KMS-11 (cell line): ENCODE data around the gene NEK2.

ENCODE experiments used
- H2AFZ ChIP-seq: fragments of 200-600 bp; sonication (generic); 2 replicates; pipeline ENCODE4 v1.6.1; 2016; ENCODE audit warnings: antibody characterized with exemption, mixed run types, low read depth
- H3K27ac ChIP-seq: fragments of 200-600 bp; sonication (generic); 2 replicates; pipeline ENCODE4 v1.6.1; 2016; ENCODE audit warnings: mild to moderate bottlenecking, mixed run types
- H3K27me3 ChIP-seq: fragments of 200-600 bp; sonication (generic); 2 replicates; pipeline ENCODE4 v1.6.1; 2017; ENCODE audit warnings: mild to moderate bottlenecking, low read depth, mixed run types, moderate library complexity; ENCODE audit not compliant: insufficient read depth
- H3K36me3 ChIP-seq: fragments of 200-600 bp; sonication (generic); 2 replicates; pipeline ENCODE4 v1.6.1; 2017; ENCODE audit warnings: mild to moderate bottlenecking, mixed run types; ENCODE audit not compliant: insufficient read depth
- H3K4me1 ChIP-seq: fragments of 200-600 bp; sonication (generic); 2 replicates; pipeline ENCODE4 v1.6.1; 2016; ENCODE audit warnings: mild to moderate bottlenecking, low read depth, mixed run types; ENCODE audit not compliant: poor library complexity, severe bottlenecking
- H3K4me2 ChIP-seq: fragments of 200-600 bp; sonication (generic); 2 replicates; pipeline ENCODE4 v1.7.0; 2016; ENCODE audit warnings: mild to moderate bottlenecking, mixed run types
- H3K4me3 ChIP-seq: fragments of 200-600 bp; sonication (generic); IDR thresholded peaks from 2 replicates; pipeline ENCODE4 v1.6.1; 2017; ENCODE audit warnings: low read depth, low read length, mixed read lengths; ENCODE audit not compliant: insufficient read depth
- H3K79me2 ChIP-seq: fragments of 200-600 bp; sonication (generic); 2 replicates; pipeline ENCODE4 v1.6.1; 2016; ENCODE audit warnings: low read depth, mixed run types; ENCODE audit not compliant: insufficient read depth
- H3K9ac ChIP-seq: fragments of 200-600 bp; sonication (generic); 2 replicates; pipeline ENCODE4 v1.6.1; 2016; ENCODE audit warnings: mild to moderate bottlenecking, mixed run types
- H4K20me1 ChIP-seq: fragments of 200-600 bp; sonication (generic); 2 replicates; pipeline ENCODE4 v1.6.1; 2016; ENCODE audit warnings: mild to moderate bottlenecking, mixed run types; ENCODE audit not compliant: insufficient read depth
- TF ChIP-seq, protein P1 (sequence below): fragments of 200-600 bp; sonication (generic); conservative IDR thresholded peaks from 2 replicates; pipeline ENCODE4 v1.6.1; 2017; ENCODE audit warnings: low read depth, mild to moderate bottlenecking, antibody characterized with exemption, low read length, moderate library complexity, mixed read lengths

Gene NEK2

DNA sequence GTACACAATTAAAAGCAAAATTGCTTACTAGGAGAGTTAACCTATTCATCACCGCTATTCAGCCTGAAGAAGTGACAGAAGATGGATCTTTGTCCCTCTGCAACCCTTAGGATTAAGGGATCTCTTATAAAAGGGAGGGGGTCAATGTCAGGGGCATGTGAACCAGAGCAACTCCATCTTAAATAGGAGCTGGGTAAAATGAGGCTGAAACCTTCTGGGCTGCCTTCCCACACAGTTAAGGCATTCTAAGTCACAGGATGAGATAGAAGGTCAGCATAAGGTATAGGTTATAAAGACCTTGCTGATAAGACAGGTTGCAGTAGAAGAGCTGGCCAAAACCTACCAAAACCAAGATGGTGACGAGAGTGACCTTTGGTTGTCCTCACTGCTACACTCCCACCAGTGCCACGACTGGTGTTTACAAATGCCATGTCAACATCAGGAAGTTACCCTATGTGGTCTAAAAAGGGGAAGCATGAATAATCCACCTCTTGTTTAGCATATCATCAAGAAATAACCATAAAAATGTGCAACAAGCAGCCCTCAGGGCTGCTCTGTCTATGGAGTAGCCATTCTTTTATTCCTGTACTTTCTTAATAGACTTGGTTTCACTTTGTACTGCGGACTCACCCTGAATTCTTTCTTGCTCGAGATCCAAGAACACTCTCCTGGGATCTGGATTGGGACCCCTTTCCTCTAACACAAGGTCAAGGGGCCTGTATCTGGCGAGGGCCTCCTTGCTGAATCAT, 35.3 kb upstream of the NEK2 start:
- TF ChIP-seq, protein P1, sequence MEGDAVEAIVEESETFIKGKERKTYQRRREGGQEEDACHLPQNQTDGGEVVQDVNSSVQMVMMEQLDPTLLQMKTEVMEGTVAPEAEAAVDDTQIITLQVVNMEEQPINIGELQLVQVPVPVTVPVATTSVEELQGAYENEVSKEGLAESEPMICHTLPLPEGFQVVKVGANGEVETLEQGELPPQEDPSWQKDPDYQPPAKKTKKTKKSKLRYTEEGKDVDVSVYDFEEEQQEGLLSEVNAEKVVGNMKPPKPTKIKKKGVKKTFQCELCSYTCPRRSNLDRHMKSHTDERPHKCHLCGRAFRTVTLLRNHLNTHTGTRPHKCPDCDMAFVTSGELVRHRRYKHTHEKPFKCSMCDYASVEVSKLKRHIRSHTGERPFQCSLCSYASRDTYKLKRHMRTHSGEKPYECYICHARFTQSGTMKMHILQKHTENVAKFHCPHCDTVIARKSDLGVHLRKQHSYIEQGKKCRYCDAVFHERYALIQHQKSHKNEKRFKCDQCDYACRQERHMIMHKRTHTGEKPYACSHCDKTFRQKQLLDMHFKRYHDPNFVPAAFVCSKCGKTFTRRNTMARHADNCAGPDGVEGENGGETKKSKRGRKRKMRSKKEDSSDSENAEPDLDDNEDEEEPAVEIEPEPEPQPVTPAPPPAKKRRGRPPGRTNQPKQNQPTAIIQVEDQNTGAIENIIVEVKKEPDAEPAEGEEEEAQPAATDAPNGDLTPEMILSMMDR = no peak
- H3K27ac ChIP-seq = no peak overlapping the region
- H3K36me3 ChIP-seq = no peaks in the 10 kb centered on the region
- no peaks in the 10 kb centered on the region for H3K79me2 ChIP-seq
- H3K4me3 ChIP-seq = no peak overlapping the region
- no peaks in the 10 kb centered on the region for H4K20me1 ChIP-seq
- H3K4me1 ChIP-seq = peaks cover 8% of the 10 kb centered on the region
- no peak overlapping the region for H3K9ac ChIP-seq
- peak overlapping the region; percentile 33; the same call in 1 of the 2 replicates for H2AFZ ChIP-seq
- H3K27me3 ChIP-seq = no peaks in the 10 kb centered on the region
- H3K4me2 ChIP-seq = no peak overlapping the region; the same call in 1 of the 2 replicates

DNA sequence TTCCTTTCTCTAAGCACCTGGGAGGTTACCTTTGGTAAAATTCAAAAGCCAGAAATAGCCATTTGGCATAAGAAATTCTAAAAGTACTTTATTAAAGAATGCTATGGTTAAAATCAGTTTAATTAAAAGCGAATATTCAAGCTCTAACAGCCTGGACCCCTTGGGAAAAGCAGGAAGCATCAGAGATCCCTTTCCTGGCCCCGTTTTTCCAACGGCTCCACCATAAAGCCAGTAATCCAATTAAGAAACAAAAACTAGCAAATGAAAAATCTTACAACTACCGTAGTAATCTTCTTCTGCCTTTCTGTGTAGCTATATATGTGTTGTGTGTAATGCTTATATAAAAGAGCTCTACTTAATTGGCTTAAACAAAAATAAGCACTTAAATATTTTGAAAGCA, 33.5 kb upstream of the NEK2 start:
- no peak overlapping the region for H2AFZ ChIP-seq
- H3K27me3 ChIP-seq = no peaks in the 10 kb centered on the region
- H3K79me2 ChIP-seq = no peaks in the 10 kb centered on the region
- H3K27ac ChIP-seq = no peak overlapping the region
- no peak overlapping the region for H3K9ac ChIP-seq
- H4K20me1 ChIP-seq = no peaks in the 10 kb centered on the region
- peaks cover 8% of the 10 kb centered on the region for H3K4me1 ChIP-seq
- no peak overlapping the region for H3K4me2 ChIP-seq
- no peak overlapping the region for H3K4me3 ChIP-seq
- no peaks in the 10 kb centered on the region for H3K36me3 ChIP-seq
- TF ChIP-seq, protein P1 = no peak

DNA sequence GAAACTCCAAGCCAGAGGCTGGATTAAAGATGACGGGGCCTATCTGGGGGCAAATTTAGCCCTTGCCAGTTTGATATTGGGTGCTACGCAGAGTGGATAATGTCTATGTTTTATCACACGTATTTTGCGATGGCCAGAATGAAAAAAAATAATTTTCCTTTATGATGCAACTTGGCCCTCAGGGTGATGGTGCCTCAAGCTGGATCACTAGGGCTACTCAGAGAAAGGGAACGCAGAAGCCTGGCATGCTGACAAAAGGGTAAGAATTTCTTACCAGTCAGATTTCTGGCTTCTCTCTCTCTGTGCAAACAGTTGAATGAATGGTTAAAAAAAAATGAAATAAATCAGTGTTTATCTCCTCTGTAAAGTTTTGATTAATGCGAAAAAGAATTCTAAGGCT, 32.6 kb upstream of the NEK2 start:
- Histone ChIP-seq H3K4me2 (no peak overlapping the region), H3K79me2 (no peaks in the 10 kb centered on the region), H3K4me3 (no peak overlapping the region), H3K9ac (no peak overlapping the region), H2AFZ (no peak overlapping the region), H4K20me1 (no peaks in the 10 kb centered on the region), H3K27ac (no peak overlapping the region), H3K36me3 (no peaks in the 10 kb centered on the region), H3K4me1 (peaks cover 8% of the 10 kb centered on the region), H3K27me3 (no peaks in the 10 kb centered on the region)
- TF ChIP-seq, protein P1 = no peak

DNA sequence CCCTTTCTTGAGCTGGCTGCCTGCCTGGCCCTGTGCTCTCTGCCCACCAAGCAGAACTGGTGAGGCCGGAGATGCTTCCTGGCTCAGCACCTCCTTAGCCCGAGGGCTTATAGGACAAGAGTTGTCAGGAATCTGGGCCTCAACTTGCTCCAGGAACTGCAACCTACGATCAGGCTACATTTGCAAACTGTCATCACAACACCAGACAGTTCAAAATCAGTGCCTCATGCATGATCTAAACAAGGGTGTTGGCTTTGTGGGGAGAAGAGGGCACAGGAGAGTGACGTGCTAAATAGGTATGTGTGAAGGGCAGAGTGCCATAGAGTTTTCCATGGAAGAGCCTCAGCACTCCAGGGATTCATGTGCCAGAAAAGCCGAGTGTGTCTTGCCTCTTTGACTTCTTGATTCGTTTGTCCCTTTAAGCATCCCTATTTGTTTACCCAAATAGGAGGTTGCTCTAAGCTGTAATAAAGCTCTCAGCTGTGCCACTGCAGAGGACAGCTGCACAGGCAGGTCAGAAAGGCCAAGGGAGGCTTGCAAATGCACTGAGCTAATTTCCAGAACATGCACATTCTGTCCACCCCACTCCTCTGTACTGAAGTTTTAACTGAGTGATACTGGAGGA, 30.2 kb upstream of the NEK2 start:
- H3K4me3 ChIP-seq = no peak overlapping the region
- H3K27me3 ChIP-seq = no peaks in the 10 kb centered on the region
- no peak overlapping the region for H2AFZ ChIP-seq
- TF ChIP-seq, protein P1 = no peak
- no peak overlapping the region for H3K4me2 ChIP-seq
- H3K36me3 ChIP-seq = no peaks in the 10 kb centered on the region
- no peaks in the 10 kb centered on the region for H4K20me1 ChIP-seq
- no peaks in the 10 kb centered on the region for H3K79me2 ChIP-seq
- no peaks in the 10 kb centered on the region for H3K4me1 ChIP-seq
- H3K9ac ChIP-seq = no peak overlapping the region
- H3K27ac ChIP-seq = no peak overlapping the region
